NCI-H510A treated with DMSO at 0.1 percent for 48 hours (cell line): ENCODE data around the gene APCDD1.
"Not testable (repeated sequence)": the region's sequence is repeated elsewhere in the genome, so short reads cannot be mapped to it uniquely, and the experiment has no call there.

Experiments used
- DNase-seq: peaks from one replicate; lab custom pipeline; 2025; lab: John Stamatoyannopoulos, UW

The APCDD1 gene

GRCh38 chr18:10463096-10463495 is 8.7 kb downstream of the APCDD1 start:
- no peak for DNase-seq

GRCh38 chr18:10463741-10464140 is 9.3 kb downstream of the APCDD1 start:
- no peak for DNase-seq

GRCh38 chr18:10464161-10464648 is 9.8 kb downstream of the APCDD1 start:
- not testable (repeated sequence) for DNase-seq

GRCh38 chr18:10465174-10465939 is 10.9 kb downstream of the APCDD1 start:
- no peak for DNase-seq

GRCh38 chr18:10470429-10470828 is 16.0 kb downstream of the APCDD1 start:
- DNase-seq: no peak

- no peak for DNase-seq
Measured at GRCh38 chr18:10471574-10471973, 17.1 kb downstream of the APCDD1 start.

- DNase-seq: no peak
Measured at GRCh38 chr18:10473132-10473531, 18.7 kb downstream of the APCDD1 start.

- no peak for DNase-seq
Measured at GRCh38 chr18:10474309-10474708, 19.9 kb downstream of the APCDD1 start.

- no peak for DNase-seq
Measured at GRCh38 chr18:10475276-10475653, 20.8 kb downstream of the APCDD1 start.

GRCh38 chr18:10475654-10476291 is 21.3 kb downstream of the APCDD1 start:
- DNase-seq: no peak

GRCh38 chr18:10476338-10476791 is 21.9 kb downstream of the APCDD1 start:
- no peak for DNase-seq

- no peak for DNase-seq
Measured at GRCh38 chr18:10477121-10477862, 22.9 kb downstream of the APCDD1 start.

GRCh38 chr18:10477863-10478260 is 23.4 kb downstream of the APCDD1 start:
- no peak for DNase-seq

- DNase-seq: no peak
Measured at GRCh38 chr18:10481831-10482230, 27.4 kb downstream of the APCDD1 start.

GRCh38 chr18:10482363-10482984 is 28.0 kb downstream of the APCDD1 start:
- DNase-seq: no peak

GRCh38 chr18:10482985-10483949 is 28.8 kb downstream of the APCDD1 start:
- no peak for DNase-seq

GRCh38 chr18:10485475-10485874 is 31.0 kb downstream of the APCDD1 start:
- DNase-seq: no peak

- no peak for DNase-seq
Measured at GRCh38 chr18:10486362-10486761, 31.9 kb downstream of the APCDD1 start.

GRCh38 chr18:10487154-10487553 is 32.7 kb downstream of the APCDD1 start:
- DNase-seq: no peak

GRCh38 chr18:10488017-10488416 is 33.6 kb downstream of the APCDD1 start:
- DNase-seq: no peak
